Measurements from ENCODE around the gene NSG1. TPM values are rescaled to one million over a fixed set of nuclear protein-coding genes. Genes with fewer than 3 reads are reported as not detected.

Gene NSG1
- total RNA-seq, 1 experiment from 2014 or later = not detected

- intact Hi-C loops (cut with micrococcal nuclease) = no loop called here
- no peaks in the 10 kb centered on the region for H3K9me2 ChIP-seq (replicated peaks; ENCODE audit: low read length)
- H3K27me3 ChIP-seq (ENCODE audit: low read length) = peaks cover 41% of the 10 kb centered on the region
- no peak overlapping the region for H3K4me3 ChIP-seq (ENCODE audit: low read length)
- no peak for DNase-seq
- H3K36me3 ChIP-seq (ENCODE audit: low read depth, low read length) = no peaks in the 10 kb centered on the region
- H3K4me2 ChIP-seq (ENCODE audit: low read length) = no peak overlapping the region
- BruUV-seq (replicated peaks) = no TSS peak
- no peaks in the 10 kb centered on the region for H3K9me3 ChIP-seq (ENCODE audit: low read length)
- no peak for ATAC-seq
- TF ChIP-seq, protein P1, sequence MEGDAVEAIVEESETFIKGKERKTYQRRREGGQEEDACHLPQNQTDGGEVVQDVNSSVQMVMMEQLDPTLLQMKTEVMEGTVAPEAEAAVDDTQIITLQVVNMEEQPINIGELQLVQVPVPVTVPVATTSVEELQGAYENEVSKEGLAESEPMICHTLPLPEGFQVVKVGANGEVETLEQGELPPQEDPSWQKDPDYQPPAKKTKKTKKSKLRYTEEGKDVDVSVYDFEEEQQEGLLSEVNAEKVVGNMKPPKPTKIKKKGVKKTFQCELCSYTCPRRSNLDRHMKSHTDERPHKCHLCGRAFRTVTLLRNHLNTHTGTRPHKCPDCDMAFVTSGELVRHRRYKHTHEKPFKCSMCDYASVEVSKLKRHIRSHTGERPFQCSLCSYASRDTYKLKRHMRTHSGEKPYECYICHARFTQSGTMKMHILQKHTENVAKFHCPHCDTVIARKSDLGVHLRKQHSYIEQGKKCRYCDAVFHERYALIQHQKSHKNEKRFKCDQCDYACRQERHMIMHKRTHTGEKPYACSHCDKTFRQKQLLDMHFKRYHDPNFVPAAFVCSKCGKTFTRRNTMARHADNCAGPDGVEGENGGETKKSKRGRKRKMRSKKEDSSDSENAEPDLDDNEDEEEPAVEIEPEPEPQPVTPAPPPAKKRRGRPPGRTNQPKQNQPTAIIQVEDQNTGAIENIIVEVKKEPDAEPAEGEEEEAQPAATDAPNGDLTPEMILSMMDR (conservative IDR thresholded peaks at IDR 0.05; ENCODE audit: low read depth, low read length) = no peak
- TF ChIP-seq EZH2 (IDR thresholded peaks at IDR 0.05; ENCODE audit: low read length, unreplicated experiment) (no peak), EZH2phosphoT487 (IDR thresholded peaks at IDR 0.05; ENCODE audit: borderline replicate concordance, low read length) (no peak)
- H3F3A ChIP-seq (ENCODE audit: low read length, unreplicated experiment) = no peaks in the 10 kb centered on the region
- H2AFZ ChIP-seq (ENCODE audit: low read length) = no peak overlapping the region
- H3K27ac ChIP-seq (ENCODE audit: low read length) = no peak overlapping the region
- no peaks in the 10 kb centered on the region for H3K79me2 ChIP-seq (ENCODE audit: low read length)
- H3K9ac ChIP-seq (ENCODE audit: low read length) = no peak overlapping the region
- ChIA-PET POLR2A (ENCODE audit: unreplicated experiment) (no interaction called here), CTCF (no interaction called here)
- no peaks in the 10 kb centered on the region for H4K20me1 ChIP-seq (ENCODE audit: low read length)
- no peaks in the 10 kb centered on the region for H3K4me1 ChIP-seq (ENCODE audit: insufficient read depth, low read length)
Observed at GRCh38 chr4:4358093-4358854, 28.6 kb upstream of the NSG1 start.

DNA sequence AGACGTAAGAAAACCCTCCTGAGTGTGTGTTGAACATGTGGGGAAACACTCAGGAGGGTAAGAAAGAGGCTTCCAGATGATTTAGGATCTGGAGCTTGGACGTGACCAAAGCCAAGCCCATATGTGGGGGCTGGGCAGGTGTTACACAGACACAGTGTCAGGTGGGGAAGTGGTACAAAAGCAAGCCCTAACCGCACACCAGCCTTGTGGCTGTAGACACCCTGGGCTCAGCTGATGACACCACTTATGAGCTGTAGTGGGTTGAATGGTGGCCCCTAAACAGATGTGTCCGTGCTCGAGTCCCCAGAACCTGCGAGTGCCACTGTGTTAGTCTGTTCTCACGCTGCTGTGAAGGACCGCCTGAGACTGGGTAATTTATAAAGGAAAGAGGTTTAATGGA is 25.0 kb upstream of the NSG1 start:
- no peak overlapping the region for H2AFZ ChIP-seq (ENCODE audit: low read length)
- no peaks in the 10 kb centered on the region for H3K4me1 ChIP-seq (ENCODE audit: insufficient read depth, low read length)
- H3F3A ChIP-seq (ENCODE audit: low read length, unreplicated experiment) = no peaks in the 10 kb centered on the region
- H3K4me3 ChIP-seq (ENCODE audit: low read length) = no peak overlapping the region
- H3K79me2 ChIP-seq (ENCODE audit: low read length) = no peaks in the 10 kb centered on the region
- H3K9me2 ChIP-seq (replicated peaks; ENCODE audit: low read length) = no peaks in the 10 kb centered on the region
- intact Hi-C loops (cut with micrococcal nuclease) = no loop called here
- H3K27me3 ChIP-seq (ENCODE audit: low read length) = peaks cover 19% of the 10 kb centered on the region
- no peak for TF ChIP-seq EZH2phosphoT487 (IDR thresholded peaks at IDR 0.05; ENCODE audit: borderline replicate concordance, low read length)
- no peak for TF ChIP-seq EZH2 (IDR thresholded peaks at IDR 0.05; ENCODE audit: low read length, unreplicated experiment)
- TF ChIP-seq, protein P1 (conservative IDR thresholded peaks at IDR 0.05; ENCODE audit: low read depth, low read length) = no peak
- ChIA-PET CTCF (no interaction called here), POLR2A (ENCODE audit: unreplicated experiment) (no interaction called here)
- BruUV-seq (replicated peaks) = no TSS peak
- H3K9me3 ChIP-seq (ENCODE audit: low read length) = no peaks in the 10 kb centered on the region
- H3K4me2 ChIP-seq (ENCODE audit: low read length) = no peak overlapping the region
- no peaks in the 10 kb centered on the region for H3K36me3 ChIP-seq (ENCODE audit: low read depth, low read length)
- H4K20me1 ChIP-seq (ENCODE audit: low read length) = no peaks in the 10 kb centered on the region
- no peak overlapping the region for H3K27ac ChIP-seq (ENCODE audit: low read length)
- ATAC-seq (no peak), DNase-seq (no peak)
- H3K9ac ChIP-seq (ENCODE audit: low read length) = no peak overlapping the region

GRCh38 chr4:4362991-4363697 is 23.8 kb upstream of the NSG1 start:
- H4K20me1 ChIP-seq (ENCODE audit: low read length) = no peaks in the 10 kb centered on the region
- no peak overlapping the region for H3K4me2 ChIP-seq (ENCODE audit: low read length)
- peaks cover 11% of the 10 kb centered on the region for H3K27me3 ChIP-seq (ENCODE audit: low read length)
- ATAC-seq = no peak
- DNase-seq = no peak
- H3K9me2 ChIP-seq (replicated peaks; ENCODE audit: low read length) = no peaks in the 10 kb centered on the region
- ChIA-PET CTCF (no interaction called here), POLR2A (ENCODE audit: unreplicated experiment) (no interaction called here)
- H3K4me3 ChIP-seq (ENCODE audit: low read length) = no peak overlapping the region
- no peak overlapping the region for H3K9ac ChIP-seq (ENCODE audit: low read length)
- H3K79me2 ChIP-seq (ENCODE audit: low read length) = no peaks in the 10 kb centered on the region
- no peaks in the 10 kb centered on the region for H3K4me1 ChIP-seq (ENCODE audit: insufficient read depth, low read length)
- intact Hi-C loops (cut with micrococcal nuclease) = no loop called here
- H3K36me3 ChIP-seq (ENCODE audit: low read depth, low read length) = no peaks in the 10 kb centered on the region
- H3F3A ChIP-seq (ENCODE audit: low read length, unreplicated experiment) = no peaks in the 10 kb centered on the region
- TF ChIP-seq, protein P1 (conservative IDR thresholded peaks at IDR 0.05; ENCODE audit: low read depth, low read length) = no peak
- TF ChIP-seq EZH2phosphoT487 (IDR thresholded peaks at IDR 0.05; ENCODE audit: borderline replicate concordance, low read length) = no peak
- no peak for TF ChIP-seq EZH2 (IDR thresholded peaks at IDR 0.05; ENCODE audit: low read length, unreplicated experiment)
- H2AFZ ChIP-seq (ENCODE audit: low read length) = no peak overlapping the region
- H3K27ac ChIP-seq (ENCODE audit: low read length) = no peak overlapping the region
- no peaks in the 10 kb centered on the region for H3K9me3 ChIP-seq (ENCODE audit: low read length)
- no TSS peak for BruUV-seq (replicated peaks)
